Psoas muscle (tissue), 8 donors: Measurements from ENCODE around the gene ADAMTS15. TPM values are rescaled to one million over a fixed set of nuclear protein-coding genes. Genes with fewer than 3 reads are reported as not detected.

Source experiments
- ATAC-seq, 4 donors: fragments of 200-7000 bp; cut with Tn5 transposase; one replicate each; pipeline ENCODE4 v1.9.1; 2020; ENCODE audit warnings: moderate library complexity in 3 of 4, mild to moderate bottlenecking in 2 of 4
- DNase-seq, 2 donors: peaks; one replicate each; pipeline ENCODE4 v3.0.0-alpha.2; 2020
- H3K27ac ChIP-seq: fragments of 200-600 bp; one replicate; pipeline ENCODE4 v1.8.0; 2022
- H3K27me3 ChIP-seq, 3 donors: fragments of 200-600 bp in 1 of 3; one replicate each; pipeline versions ENCODE4 v1.6.1 to v1.8.0; 2013 to 2022; ENCODE audit warnings: low read length in 2 of 3, mild to moderate bottlenecking in 2 of 3, moderate library complexity in 1 of 3; ENCODE audit not compliant: insufficient read depth in 3 of 3
- H3K36me3 ChIP-seq, 2 donors: fragments of 200-600 bp in 1 of 2; one replicate each; pipeline versions ENCODE4 v1.6.1 to v1.8.0; 2013 to 2022; ENCODE audit warnings: low read depth in 1 of 2, mild to moderate bottlenecking in 1 of 2, moderate library complexity in 1 of 2; ENCODE audit not compliant: insufficient read depth in 1 of 2
- H3K4me1 ChIP-seq: fragments of 200-600 bp; one replicate; pipeline ENCODE4 v1.8.0; 2022
- H3K4me3 ChIP-seq: fragments of 200-600 bp; one replicate; pipeline ENCODE4 v1.8.0; 2022; ENCODE audit warnings: mild to moderate bottlenecking
- H3K9me3 ChIP-seq: fragments of 200-600 bp; one replicate; pipeline ENCODE4 v1.8.0; 2022
- CTCF ChIP-seq: fragments of 200-600 bp; IDR thresholded peaks from one replicate; pipeline ENCODE4 v1.8.0; 2022; ENCODE audit warnings: antibody characterized with exemption
- WGBS, 3 donors: extraction: QIAGEN DNeasy Blood & Tissue Kit; methylation state at CpG; one replicate each; pipeline versions ENCODE4 v1.1.6 to v1.1.7; 2013; 5-methylcytosine and 5-hydroxymethylcytosine counted together
- intact Hi-C, 2 donors: fragments of 100-400 bp; cut with DNase I; formaldehyde crosslinking; loops; one replicate each; pipeline versions ENCODE4 v1.11.0 to v1.14.2; 2022
- polyA plus RNA-seq, 3 donors: library from polyadenylated mRNA; stranded (reverse); fragments of 200-250 nt; gene quantifications; one replicate each; pipeline ENCODE4 v1.2.3, GENCODE V29; 2013
- total RNA-seq, 4 donors: library from RNA; stranded (reverse); fragmentation: NEBNext Ultra II Directional in 2 of 4; extraction: Animal tissue kit (Norgen Biotek cat#: 25700) in 2 of 4; gene quantifications; one replicate each; pipeline versions ENCODE4 v1.2.1 to v1.2.4, GENCODE V29; 2021 to 2023
- donor health status: healthy with polysubstance abuse.
- donor health status: DM: no; HTN: no; CAD: no; lungs with moderate emphysema.
- donor health status: Bipolar disorder and iron deficiency.
- donor health status: healthy.
- donor health status: DM: yes; HTN: yes; CAD: no.
- donor health status: DM: no; HTN: no; CAD: no.
- donor health status: DM: no; HTN: no; CAD: no.
- donor health status: DM: yes; HTN: yes; CAD: no.

The ADAMTS15 gene
- total and polyA plus RNA-seq, 7 donors: 0.66 to 3.1 (median 1.6) TPM

DNA sequence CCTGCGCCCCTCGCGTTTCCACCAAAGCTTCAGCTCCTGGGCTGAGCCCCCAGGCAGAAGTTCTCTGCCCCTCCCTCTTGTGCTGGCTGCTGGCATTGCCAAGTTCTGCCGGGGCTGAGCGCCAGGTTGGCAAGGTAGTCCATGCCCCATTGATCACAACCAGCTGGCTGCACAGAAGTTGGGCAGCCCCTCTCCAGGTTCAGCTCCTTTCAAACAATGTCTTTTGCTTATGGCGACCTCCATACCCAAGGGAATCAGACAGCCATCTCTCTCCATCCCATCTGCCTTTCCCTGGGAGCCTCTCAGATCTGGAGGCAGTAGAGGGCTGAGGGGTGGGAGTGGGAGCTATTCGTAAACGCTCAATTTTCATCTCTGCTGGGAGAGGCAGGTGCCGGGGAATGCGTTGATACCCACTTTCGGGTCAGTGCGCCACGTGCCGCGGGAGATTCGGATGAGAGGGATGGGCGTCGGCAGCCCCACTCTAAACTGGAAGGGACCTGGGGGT lies 21.6 kb upstream of the ADAMTS15 start:
- intact Hi-C loops: loop anchor here in 1 of 2 donors (5.0 kb wide), 1 partner anchor 215 kb away; no protein-coding TSS in a partner anchor
- H3K9me3 ChIP-seq: no peaks in the 10 kb centered on the region
- WGBS, 3 donors: 14 to 18% (median 16%) methylated on average over 18 of the region's 18 CpGs
- H3K4me3 ChIP-seq: peak overlapping the region; percentile 63
- TF ChIP-seq CTCF: no peak
- H3K27ac ChIP-seq: no peak overlapping the region
- DNase-seq: no peak
- peaks cover 15% of the 10 kb centered on the region for H3K4me1 ChIP-seq
- peaks cover 0 to 37% (median 14%) of the 10 kb centered on the region in 3 donors for H3K27me3 ChIP-seq
- ATAC-seq: no peak
- no peaks in the 10 kb centered on the region for H3K36me3 ChIP-seq

- 0% methylated on average over 23 to 84 of the region's 84 CpGs for WGBS, 3 donors
- DNase-seq: peak in 1 of 2 donors; percentile 51
- ATAC-seq: peak; percentile 28 to 51 (median 42)
- no peak for TF ChIP-seq CTCF
- intact Hi-C loops: loop anchor here in 1 of 2 donors (5.0 kb wide), 1 partner anchor 215 kb away; no protein-coding TSS in a partner anchor
- peaks cover 15% of the 10 kb centered on the region for H3K4me1 ChIP-seq
- no peak overlapping the region for H3K27ac ChIP-seq
- H3K27me3 ChIP-seq: peaks cover 0 to 37% (median 14%) of the 10 kb centered on the region in 3 donors
- no peaks in the 10 kb centered on the region for H3K9me3 ChIP-seq
- no peaks in the 10 kb centered on the region for H3K36me3 ChIP-seq
- peak overlapping the region; percentile 63 for H3K4me3 ChIP-seq
Observed at GRCh38 chr11:130427581-130428315, 20.7 kb upstream of the ADAMTS15 start.

DNA sequence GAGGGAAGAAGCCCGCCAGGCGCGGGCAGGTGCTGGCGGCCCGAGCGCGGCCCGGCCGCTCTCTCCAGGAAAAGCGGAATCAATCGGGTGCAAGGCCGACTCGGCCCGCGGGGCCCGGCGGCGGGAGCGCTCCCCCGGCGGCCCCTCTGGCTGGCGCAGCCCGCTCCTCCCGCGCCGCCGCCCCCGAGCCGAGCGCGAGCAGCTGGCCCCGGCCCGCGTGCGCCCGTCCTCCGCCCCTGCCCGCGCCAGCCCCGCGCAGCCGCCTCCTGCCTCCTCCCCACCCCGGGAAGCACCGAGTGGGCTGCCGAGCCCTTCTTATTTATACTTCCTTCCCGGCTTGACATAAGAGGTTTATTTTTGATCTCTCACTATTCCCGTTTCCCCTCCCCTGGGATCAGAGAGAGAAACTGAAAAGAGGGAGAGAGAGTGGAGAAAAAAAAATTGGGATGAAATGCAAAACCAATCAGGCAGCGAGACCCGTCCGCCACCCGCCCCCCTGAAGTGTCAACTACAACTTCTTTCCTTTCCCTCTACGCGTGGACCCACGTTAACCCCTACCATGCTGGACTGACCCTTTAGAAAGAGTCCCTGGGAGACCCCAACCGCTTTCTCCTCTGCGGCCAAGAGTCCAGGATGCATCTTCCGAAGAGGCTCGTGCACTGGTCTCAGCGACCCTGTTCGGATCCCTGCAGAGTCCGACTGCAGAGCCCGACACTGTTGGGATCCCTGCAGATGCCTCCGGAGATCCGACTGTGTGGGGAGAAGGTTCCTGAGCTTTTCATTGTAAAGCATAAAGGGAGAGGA lies 19.9 kb upstream of the ADAMTS15 start, which contains the start of gene ADAMTS8:
Gene ADAMTS8, minus strand, starts transcription at position 294 of the 804 bp plus-strand sequence. CDS start 323 bp downstream, outside the sequence.
- H3K9me3 ChIP-seq: no peaks in the 10 kb centered on the region
- ATAC-seq (peak in 1 of 4 donors; percentile 28), DNase-seq (no peak)
- peaks cover 0 to 37% (median 14%) of the 10 kb centered on the region in 3 donors for H3K27me3 ChIP-seq
- TF ChIP-seq CTCF: no peak
- H3K36me3 ChIP-seq: no peaks in the 10 kb centered on the region
- intact Hi-C loops: loop anchor here in 1 of 2 donors (5.0 kb wide), 1 partner anchor 216 kb away; no protein-coding TSS in a partner anchor
- H3K4me1 ChIP-seq: peaks cover 15% of the 10 kb centered on the region
- WGBS, 3 donors: 4 to 14% (median 13%) methylated on average over 28 to 64 of the region's 64 CpGs
- no peak within 1 kb of the TSS for H3K27ac ChIP-seq
- peak within 1 kb of the TSS; percentile 63 for H3K4me3 ChIP-seq

DNA sequence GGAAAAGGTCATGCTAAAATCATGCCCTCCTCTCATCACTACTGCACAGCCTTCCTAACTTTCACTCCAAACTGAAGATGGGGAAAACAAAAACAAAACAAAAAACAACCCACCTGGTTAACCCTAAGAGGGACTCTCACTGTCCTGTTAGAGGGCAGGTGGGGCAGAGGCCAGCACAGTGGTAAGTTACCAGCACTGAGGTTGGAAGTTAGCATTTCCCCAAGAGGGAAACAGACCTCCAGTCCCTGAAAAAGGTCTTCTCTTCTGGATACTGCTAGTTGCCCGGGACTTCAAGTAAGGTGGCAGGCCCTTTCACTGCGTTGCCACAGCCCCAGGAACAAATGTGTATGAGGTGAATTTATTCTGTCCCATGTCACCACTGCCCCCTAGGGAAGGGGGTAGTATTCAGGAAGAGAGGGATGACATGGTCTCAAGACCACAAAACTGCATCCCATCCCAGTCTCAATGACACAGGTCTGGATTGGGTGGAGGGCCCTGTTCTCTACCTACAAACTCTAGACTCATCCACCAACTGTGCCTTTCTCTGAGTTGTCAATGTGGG lies 19.2 kb upstream of the ADAMTS15 start:
- ATAC-seq (no peak), DNase-seq (no peak)
- Histone ChIP-seq H3K27me3 (peaks cover 0 to 37% (median 14%) of the 10 kb centered on the region in 3 donors), H3K4me1 (peaks cover 15% of the 10 kb centered on the region), H3K27ac (no peak overlapping the region), H3K9me3 (no peaks in the 10 kb centered on the region), H3K36me3 (no peaks in the 10 kb centered on the region), H3K4me3 (no peak overlapping the region)
- WGBS, 3 donors: 62 to 85% (median 74%) methylated on average over 2 of the region's 2 CpGs
- TF ChIP-seq CTCF: no peak
- intact Hi-C loops: loop anchor here in 1 of 2 donors (5.0 kb wide), 1 partner anchor 217 kb away; no protein-coding TSS in a partner anchor
